Astrocyte of the hippocampus (primary cell): Measurements from ENCODE around the gene LRP1B.
A peak's percentile ranks its signal among the peaks of the same experiment; 100 is the strongest.

Source experiments
- DNase-seq: peaks from one replicate; pipeline ENCODE4 v3.0.0; 2011; ENCODE audit warnings: low read depth, low spot score

Gene LRP1B

DNA sequence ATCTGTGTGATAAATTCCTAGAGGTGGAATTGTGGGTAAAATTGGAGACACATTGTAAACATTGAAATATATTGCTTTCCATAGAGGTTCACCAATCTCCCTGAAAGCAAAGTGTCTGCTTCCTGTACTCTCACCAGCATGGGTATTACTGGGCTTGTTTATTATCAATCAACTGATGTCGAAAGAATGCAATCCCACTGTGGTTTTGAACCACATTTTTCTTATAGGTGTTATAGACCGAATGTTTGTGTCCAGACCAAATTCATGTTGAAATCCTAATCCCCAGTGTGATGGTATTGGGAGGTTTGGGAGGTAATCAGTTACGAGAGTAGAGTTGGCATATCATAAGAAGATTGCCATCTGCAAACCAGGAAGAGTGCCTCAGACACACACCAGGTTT, 1212.4 kb downstream of the LRP1B start:
- no peak for DNase-seq

DNA sequence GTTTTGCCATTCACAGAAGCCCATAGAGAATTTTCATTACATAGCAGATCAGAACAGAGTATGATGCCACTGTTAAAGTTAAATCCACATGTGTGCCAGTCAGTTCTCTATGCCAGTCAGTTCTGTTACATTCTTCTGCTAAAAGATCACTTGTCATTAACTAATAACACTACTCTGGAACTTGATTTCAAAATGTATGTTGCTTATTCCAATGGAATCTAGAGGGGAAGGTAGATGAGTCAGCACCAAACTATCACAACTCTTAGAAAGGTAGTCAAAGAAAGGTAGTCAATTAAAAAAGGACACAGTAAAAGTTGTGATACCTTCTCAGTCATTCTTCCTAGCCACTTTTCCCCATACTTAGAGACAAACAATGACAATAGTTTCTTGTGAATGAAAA, 1214.4 kb downstream of the LRP1B start:
- DNase-seq: no peak

DNA sequence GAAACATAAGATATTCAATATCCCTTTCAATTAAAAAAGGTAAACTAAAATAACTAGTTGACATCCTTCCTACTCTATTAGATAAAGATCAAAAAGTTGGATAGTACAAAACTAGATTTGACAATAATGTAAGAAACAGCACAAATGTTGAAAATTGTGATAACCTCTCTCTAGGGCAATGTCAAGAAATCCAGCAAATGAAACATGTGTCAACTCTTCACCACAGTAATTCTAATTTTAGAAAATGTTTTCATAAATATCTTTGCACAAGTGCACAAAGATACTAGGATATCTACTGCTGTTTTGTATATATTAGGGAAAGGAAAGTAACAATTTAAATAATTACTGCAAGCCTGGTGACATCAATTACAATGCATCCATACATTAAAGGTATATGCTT, 1220.1 kb downstream of the LRP1B start:
- DNase-seq: no peak

DNA sequence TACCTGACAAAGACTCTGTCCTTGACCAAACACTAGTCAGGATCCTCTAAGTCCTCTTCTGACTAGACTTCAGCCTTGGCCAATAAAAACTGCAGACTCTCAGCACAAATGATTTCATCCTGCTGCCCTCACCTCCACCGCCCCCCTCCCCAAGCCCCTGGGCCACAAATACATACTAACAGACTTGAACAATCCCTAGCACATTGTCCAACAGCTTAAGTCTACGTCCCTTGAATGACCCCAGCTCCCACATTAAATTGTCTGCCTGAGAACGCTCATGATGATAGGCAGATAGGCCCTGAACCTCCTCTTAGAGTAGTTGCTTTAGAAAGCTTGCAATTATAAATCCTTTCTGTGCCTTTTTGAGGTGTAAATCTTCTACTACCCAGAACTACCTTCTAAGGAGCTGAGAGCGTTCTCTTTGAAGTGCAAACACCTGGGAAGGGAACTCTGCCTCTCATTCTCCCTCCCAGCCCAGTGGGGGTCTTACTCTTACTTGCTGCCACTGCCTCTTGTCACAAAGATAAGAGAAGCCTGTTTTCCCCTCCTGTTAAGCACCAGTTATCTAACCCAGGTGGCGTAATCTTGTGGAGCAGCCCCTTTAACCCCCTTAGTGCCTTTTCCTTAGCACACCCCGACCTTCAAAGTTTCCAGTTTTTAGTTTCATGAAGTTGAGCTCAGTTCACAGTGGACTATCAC, 1225.6 kb downstream of the LRP1B start:
- DNase-seq: no peak

DNA sequence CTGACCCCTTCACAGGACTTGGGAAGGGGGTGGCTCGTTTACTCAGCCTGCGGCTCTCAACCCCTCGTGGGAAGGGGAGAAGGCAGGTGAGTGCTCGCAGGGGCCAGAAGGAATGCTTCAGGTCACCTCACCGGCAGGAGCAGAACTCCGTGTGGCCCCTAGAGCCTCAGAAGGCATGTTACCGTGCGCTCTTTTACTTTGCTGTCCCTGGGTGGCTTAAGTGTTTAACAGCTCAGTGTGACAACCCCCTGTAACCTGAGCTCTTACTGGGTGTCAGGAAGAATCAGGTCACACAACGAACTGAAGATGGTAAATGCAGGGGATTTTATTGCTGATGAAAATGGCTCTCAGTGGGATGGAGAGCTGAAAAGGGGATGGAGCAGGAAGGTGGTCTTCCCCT, 1235.4 kb downstream of the LRP1B start:
- DNase-seq: no peak

DNA sequence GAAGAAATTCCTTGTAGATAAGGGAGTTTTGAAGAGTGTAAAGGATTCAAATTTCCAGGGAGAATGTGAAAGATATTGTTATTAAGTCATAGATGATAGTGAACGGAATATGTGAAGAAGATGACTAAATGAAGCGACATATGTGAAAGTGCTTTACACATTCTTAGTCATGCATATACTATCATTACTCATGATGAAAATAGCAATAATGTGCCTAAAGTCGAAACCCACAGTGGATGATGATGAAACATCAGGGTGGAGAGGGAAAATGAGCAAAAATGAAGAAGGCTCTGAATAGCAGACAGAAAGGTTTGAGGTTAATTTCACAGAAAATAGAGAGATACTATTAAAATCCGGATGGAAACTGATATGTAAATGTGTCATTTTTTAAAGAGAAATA, 1237.1 kb downstream of the LRP1B start:
- DNase-seq: no peak

DNA sequence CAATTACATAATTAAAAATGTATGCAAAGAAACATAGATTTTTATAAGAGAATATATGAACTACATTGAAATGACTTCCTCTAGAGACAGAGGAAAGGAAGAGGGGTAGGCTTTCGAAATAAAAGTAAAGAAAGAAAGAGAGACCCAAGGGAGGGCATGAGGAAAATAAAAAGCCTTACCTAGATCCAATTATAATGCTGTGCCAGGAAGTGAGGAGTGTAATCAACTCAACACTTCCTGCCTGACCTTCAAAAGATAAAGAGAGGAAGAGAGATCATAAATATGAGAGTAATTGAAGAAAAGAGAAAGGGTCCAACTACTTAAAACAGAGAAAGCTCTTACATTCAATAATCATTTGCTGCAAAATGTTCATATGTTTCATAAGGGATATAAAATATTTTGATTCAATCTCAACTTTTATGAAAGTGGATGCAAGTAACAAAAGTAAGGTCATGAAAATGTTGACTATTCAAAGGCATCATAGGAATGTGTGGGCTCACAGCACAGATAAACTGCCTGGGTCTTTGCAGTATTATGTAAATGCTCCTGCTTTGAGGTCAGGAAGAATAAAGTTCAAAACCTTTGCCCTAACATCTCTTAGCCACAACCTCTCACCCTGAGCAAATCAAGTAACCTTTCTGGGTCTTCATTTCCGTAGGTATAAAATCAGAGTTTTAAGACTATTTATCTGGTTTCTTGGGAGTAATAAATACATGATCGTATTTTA, 1237.7 kb downstream of the LRP1B start:
- no peak for DNase-seq

DNA sequence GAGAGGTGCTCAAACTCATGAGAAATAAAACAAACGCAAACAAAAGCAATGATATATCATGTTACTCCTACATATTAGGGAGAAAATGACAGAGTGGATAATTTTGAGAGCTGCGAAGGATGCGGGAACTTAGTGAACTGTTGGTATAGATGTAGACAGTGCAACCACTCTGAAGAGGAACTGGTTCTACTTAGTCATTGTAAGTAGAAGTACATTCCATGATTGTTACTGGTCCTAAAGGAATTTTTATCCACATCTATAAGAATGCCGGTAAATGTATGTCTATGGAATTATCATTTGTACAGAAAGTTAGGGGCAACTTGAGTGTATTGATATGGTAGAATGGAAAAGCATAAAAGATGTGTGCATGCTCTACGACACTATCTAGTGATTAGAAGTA, 1238.4 kb downstream of the LRP1B start:
- DNase-seq: no peak

DNA sequence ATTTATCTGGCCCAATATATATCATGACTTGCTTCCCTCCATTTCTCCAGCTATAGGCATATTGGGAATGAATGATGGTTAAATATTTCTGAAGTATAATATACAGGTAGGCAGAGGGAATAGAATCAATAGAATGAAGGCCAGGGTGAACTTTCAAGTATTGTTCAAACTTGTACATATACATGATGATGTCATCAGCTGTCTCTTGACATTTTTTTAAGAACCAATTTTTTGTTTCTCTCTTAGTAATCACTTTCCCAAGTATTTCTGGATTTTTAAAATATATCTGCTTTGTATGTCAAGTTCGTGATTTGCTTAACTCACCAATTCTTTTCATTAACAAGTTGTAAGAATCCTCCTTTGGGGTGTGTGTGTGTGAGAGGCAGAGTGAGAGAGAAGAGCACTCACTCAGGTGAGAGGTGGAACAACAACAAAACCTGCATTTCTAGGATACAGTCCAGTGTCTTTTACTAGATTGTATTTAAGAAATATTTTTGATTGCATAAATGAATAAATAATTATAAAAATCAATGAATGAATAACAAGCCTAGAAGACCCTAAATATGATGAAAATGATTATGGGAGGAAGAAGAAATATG, 1239.1 kb downstream of the LRP1B start:
- no peak for DNase-seq

DNA sequence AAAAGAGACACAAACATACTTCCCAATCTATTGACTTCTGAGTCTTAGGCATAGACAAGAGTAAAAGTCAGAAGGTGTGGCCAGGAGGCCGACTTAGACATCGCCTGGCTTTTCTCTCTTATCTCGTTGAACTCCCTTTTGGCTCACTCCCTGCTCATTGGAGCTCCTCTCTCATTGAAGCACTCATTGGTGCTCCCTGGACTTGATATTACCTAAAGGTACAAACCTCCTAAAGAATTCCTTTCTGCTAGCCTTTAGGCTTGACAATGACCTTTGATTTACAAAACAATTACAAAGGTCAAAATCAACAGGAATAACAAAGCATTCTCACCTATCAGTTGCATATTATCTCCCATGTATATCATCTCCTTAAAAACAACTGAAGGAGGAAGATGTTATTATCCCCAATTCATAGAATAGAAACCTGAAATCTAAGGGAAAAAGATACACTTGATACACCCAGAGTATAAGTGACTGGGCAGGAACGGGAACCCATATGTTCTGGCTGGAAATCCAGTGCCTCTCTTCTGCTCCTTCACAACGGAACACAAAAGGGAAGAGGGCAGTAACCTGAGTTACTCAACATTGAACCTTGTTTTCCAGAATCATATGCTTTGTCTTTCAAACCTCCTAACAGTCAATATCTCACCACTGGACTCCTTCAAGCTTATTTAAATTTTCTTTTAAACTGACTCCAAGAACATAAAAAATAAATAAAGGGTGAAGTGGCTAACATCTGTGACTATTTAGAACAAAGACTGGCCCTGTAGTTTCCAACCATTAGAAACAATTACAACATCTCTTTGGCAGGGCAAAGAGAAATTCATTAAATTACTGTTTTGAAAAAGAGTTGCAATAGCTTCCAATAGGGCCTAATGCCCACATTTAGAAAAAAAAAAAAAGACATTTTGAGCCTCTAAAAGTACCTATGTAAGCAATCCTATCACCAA, 1247.9 kb downstream of the LRP1B start:
- DNase-seq: no peak

DNA sequence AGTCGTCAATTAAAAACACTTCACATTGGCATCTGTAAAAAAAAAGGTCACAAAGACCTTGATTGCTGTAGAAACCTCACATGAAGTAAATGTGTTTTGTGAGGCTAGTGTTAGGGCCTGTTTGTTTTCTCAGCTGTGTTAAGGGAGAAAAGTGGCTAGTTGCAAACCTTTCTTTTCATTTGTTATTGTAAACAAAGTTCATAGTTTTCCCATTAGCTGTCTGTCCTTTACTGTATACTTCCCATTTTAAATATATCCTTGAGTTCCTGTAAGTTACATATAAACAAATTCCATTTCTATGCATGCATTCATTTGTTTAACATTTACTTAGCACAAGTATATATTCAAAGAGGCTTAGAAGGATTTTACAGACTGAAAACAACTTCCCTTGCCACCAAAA, 1250.2 kb downstream of the LRP1B start:
- DNase-seq: no peak

DNA sequence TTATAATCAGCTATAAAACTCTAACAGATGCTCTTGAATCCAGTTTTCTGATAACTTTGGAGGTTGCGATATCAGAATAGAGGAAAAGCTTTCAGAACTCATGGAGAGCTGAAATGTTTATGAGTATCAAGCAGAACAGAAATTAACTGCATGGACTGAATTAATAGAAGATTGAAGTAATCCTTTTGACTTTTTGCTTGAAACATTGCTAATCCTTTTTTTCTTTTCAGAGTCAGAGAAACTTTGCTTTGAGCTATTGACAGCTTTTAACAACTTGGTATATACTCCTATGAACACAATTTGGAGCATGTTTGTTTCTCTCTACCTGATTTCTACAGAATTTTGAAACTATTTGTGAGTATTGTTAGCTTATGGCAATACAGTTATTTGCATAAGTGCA, 1254.8 kb downstream of the LRP1B start:
- no peak for DNase-seq

DNA sequence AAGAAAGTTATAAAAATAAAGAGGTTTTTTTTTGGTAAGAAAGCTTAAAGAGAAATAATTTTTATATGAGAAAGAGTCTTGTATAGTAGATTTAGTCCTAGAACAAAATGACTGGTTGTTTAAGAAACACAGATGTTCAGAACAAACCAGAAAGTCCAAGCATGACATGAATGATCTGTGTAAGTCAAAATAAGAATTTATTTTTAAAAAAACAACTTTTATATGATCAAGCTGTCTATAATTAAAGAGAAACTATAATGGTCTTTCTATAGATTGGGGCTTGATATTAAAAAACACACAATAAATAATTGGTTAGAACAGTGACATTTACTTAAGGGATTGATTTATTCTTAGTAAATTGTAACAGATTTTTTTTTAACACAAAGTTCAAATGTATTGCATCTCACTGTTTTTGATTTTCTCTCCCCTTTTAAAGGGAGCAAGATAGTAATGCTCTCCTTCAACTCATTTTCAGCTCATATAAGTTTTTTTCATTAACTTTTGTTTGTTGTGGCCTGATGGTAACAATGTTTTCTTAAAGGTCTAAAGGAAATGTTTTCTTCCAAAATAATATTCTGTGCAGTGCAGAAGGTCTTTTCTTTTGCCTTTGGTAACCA, 1256.8 kb downstream of the LRP1B start:
- no peak for DNase-seq

DNA sequence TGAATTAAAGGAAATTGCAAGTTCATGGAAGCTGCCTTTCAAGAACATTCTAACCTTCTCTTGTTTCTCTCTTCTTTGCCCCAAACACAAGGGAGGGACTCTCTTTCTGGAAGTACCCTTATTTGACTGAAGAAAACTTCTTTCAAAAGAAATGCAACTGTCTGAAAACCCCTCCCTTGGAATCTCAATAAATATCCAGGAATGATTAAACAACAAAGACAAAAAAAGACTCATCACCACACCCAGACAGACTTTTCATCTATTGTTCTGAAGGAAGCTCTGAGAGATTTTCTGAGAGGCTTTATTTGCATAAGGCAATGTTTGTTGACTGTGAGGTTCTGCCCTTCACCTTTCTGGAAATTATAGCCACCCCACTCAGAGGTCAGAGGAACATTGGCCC, 1260.9 kb downstream of the LRP1B start:
- no peak for DNase-seq

DNA sequence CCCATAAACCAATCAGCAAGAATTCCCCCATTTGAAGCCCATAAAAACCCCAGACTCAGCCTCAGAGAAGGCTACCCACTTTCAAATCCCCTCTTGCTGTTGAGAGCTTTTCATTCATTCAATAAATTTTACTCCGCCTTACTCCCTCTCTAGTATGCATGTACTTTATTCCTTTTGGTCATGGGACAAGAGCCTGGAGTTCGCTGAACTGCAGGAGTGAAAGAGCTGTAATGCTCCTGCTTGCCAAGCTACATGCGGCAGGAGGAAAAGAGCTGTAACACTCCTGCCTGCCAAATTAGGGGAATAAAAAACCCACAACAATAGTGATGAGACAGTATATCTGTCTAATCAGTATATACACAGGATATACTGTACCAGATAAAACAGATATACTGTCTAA, 1261.7 kb downstream of the LRP1B start:
- no peak for DNase-seq

DNA sequence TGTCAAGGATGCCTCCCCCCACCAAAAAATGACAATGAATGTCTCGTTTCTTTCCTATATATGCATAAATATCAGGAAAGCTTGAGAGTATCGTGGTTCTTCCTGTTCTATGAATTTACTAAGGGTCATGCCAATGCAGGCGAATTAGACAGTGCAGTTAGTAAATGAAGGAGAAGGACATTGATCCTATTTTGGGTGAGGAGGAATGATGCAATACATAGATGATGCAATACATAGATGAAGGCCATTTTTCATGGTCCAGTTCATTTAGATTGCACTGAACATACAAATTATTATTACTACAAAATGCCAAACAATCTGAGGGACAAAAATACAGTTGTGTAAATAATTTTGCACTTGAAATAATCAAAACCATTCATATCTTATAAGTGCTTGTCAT, 1265.0 kb downstream of the LRP1B start:
- DNase-seq: no peak

DNA sequence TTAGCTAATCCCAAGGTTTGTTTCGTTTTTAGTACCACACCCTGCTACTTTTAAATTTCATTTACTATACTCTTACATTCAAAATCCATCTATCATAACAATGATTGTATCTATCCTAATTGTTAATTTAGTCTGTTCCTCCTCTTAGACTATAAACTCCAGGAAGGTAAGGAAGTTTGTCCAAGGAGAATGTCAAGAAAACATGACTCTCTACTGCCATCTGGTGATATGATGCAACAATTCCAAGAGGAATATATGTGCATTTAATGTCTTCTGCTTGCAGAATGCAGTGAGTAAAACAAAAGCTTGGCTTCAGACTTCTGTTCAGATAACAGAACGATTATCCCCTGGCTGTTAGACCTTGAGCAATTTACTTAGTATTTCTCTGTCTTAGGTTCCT, 1267.1 kb downstream of the LRP1B start:
- peak; percentile 68 for DNase-seq

DNA sequence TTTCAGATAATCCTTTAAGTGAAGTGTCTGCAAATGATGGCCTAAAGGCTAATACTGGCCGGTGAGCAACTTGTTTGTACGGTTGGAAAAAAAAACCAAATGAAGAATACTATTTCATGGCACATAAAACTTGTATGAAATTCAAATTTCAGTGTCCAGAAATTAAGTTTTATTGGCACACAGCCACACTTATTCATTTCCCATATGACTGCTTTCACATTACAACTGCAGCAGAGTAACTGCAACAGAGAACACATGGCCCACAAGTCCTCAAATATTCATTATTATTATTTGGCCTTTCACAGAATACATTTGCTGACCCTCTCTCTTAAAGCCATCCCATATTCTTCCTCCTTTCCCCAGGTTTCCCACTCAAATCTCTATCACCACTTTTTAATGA, 1268.6 kb downstream of the LRP1B start:
- DNase-seq: no peak

DNA sequence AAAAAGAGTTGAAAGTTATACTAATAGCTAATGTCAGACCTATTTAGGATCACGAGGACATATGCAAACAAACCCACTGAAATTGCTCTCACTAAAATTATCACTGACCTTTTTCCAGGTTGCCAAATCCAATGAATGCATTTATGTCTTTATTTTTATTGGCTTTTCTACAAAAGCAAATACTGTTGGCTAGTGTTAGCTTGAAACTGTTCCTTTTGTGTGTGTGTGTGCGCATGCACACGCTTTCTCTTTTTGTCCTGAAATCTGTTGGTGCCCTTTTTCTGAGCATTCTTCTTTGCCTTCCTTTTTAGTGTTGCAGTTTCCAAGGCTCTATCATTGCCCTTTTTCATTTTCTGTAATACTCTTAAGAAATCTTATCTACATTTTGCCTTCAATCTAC, 1269.2 kb downstream of the LRP1B start:
- peak; percentile 5 for DNase-seq

DNA sequence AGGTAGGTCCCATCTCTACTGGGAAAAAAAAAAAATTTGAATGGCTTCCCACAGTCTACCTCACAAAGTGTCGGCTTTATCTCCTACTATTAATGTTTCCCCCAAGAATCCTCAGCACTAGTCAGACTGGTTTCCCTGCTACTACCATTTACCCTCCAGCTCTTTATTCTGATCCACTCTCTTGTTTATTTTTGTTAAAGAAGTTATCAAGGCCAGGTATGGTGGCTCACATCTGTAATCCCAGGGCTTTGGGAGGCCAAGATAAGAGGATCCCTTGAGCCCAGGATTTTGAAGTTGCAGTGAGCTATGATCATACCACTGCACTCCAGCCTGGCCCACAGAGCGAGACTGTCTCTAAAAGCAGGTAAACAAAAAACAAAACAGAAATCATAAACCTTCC, 1275.3 kb downstream of the LRP1B start:
- no peak for DNase-seq

DNA sequence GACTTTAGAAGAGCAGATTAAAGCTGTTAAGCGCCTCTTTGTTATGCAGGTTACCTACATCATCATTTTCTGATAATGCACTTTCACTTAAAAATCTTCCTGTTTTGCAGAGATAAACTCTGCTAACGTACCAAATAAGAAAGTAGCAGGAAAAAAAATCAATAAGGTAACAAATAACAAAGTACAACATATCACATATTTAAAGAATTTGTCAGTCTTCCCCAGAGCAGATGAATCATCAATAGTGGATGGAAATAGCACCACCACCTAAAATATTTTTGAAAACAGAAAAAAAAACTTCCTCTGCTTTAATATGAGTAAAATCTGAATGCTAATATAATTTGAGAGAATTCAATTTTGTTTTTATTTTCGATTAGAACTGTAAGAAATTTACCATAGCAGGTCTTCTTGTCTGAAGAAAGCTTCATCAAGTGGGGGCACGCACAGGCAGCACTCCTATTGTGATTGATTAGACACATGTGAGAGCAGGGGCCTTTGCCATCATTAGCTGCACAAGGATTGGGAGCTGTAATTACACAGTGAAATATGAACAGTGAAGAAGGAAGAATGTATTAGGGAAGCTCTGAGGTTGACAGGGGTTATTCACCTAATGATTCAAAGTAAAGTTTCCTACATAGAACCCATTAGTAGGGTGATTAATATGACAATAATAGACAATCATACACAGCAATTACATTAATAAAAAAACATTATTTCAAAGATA, 1279.4 kb downstream of the LRP1B start:
- DNase-seq: no peak
